Measurements from ENCODE around the gene ARL6IP5. TPM values are rescaled to one million over a fixed set of nuclear protein-coding genes. Genes with fewer than 3 reads are reported as not detected.
A peak's percentile ranks its signal among the peaks of the same experiment; 100 is the strongest.

The ARL6IP5 gene
- polyA plus RNA-seq, 2 donors: 46.9 to 59.0 TPM

DNA sequence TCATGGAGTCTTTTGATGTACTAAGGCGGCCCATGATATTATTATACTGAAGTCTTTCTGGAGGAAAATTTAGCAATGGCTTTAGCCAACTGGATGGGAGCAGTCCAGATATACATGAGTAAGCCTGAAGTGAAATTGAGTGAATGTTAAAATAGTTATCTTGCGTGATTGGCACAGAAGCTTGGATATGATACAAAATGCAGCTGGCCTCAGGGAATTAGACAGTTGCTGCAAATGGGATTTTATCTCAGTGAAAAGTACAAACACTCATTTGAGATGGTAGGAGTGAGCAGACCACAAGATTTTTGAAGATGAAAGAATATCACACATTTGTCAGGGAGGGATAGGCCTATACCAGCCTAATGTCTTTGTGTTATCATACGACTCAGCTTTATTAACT is 28.8 kb downstream of the ARL6IP5 start:
- no peaks in the 10 kb centered on the region for H3K27me3 ChIP-seq (ENCODE audit: control insufficient read depth in 1 of 2, insufficient read depth in 2 of 2, low read length in 2 of 2)
- H3K4me3 ChIP-seq (ENCODE audit: low read depth in 1 of 2, low read length in 2 of 2): no peak overlapping the region
- WGBS, 2 donors: 54 to 65% methylated on average over 3 of the region's 3 CpGs
- no peaks in the 10 kb centered on the region for H3K4me1 ChIP-seq (ENCODE audit: control insufficient read depth in 2 of 2, insufficient read depth in 2 of 2, low read length in 1 of 2)
- H3K27ac ChIP-seq (ENCODE audit: low read depth in 2 of 2, low read length in 1 of 2): no peak overlapping the region
- no peaks in the 10 kb centered on the region for H3K36me3 ChIP-seq (ENCODE audit: control insufficient read depth in 2 of 2, insufficient read depth in 2 of 2, low read length in 1 of 2)
- no peaks in the 10 kb centered on the region for H3K9me3 ChIP-seq (ENCODE audit: control insufficient read depth in 2 of 2, insufficient read depth in 1 of 2, low read depth in 1 of 2, low read length in 1 of 2)

DNA sequence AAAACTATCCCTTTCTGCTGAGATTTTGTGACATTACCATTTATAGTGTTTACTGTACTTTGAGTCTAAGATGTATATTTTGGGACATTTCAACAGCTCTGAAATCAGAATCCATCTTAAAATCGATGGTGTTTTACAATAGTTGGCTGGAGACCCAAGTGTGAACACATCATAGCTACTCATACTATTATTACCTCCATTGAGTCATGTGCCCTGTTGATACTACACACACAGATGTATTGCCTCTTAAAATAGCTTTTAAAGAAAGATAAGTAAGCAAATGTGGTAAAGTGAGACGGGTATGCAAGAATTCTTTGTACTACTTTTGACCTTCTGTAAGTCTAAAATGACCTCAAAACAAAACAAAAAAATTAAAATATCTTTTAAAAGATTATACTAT is 31.0 kb downstream of the ARL6IP5 start:
- 51 to 56% methylated on average over 2 of the region's 2 CpGs for whole genome bisulfite sequencing, 2 donors
- Histone ChIP-seq H3K27me3 (ENCODE audit: control insufficient read depth in 1 of 2, insufficient read depth in 2 of 2, low read length in 2 of 2) (no peaks in the 10 kb centered on the region), H3K4me3 (ENCODE audit: low read depth in 1 of 2, low read length in 2 of 2) (no peak overlapping the region), H3K9me3 (ENCODE audit: control insufficient read depth in 2 of 2, insufficient read depth in 1 of 2, low read depth in 1 of 2, low read length in 1 of 2) (no peaks in the 10 kb centered on the region), H3K27ac (ENCODE audit: low read depth in 2 of 2, low read length in 1 of 2) (no peak overlapping the region), H3K36me3 (ENCODE audit: control insufficient read depth in 2 of 2, insufficient read depth in 2 of 2, low read length in 1 of 2) (no peaks in the 10 kb centered on the region), H3K4me1 (ENCODE audit: control insufficient read depth in 2 of 2, insufficient read depth in 2 of 2, low read length in 1 of 2) (no peaks in the 10 kb centered on the region)

DNA sequence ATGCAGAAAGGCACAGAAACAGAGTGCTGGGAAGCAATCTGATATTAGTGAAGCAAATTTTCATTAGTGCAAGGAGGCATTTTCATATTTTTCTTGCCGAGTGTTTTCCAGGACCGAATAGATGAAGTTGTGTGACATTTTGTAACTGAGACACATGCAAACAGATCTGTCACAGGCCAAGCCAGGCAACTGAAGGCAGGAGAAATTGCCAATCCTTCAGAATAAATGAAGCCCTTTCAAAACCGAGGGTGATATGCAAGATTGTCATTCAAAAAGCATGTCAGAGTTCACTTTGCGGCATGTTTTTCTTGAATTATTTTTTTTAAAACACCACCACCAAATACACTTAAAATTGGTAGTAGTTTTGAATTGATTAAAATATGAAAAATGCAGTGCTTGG is 31.4 kb downstream of the ARL6IP5 start:
- Histone ChIP-seq H3K9me3 (ENCODE audit: control insufficient read depth in 2 of 2, insufficient read depth in 1 of 2, low read depth in 1 of 2, low read length in 1 of 2) (no peaks in the 10 kb centered on the region), H3K27me3 (ENCODE audit: control insufficient read depth in 1 of 2, insufficient read depth in 2 of 2, low read length in 2 of 2) (no peaks in the 10 kb centered on the region), H3K27ac (ENCODE audit: low read depth in 2 of 2, low read length in 1 of 2) (no peak overlapping the region), H3K4me1 (ENCODE audit: control insufficient read depth in 2 of 2, insufficient read depth in 2 of 2, low read length in 1 of 2) (no peaks in the 10 kb centered on the region), H3K36me3 (ENCODE audit: control insufficient read depth in 2 of 2, insufficient read depth in 2 of 2, low read length in 1 of 2) (no peaks in the 10 kb centered on the region), H3K4me3 (ENCODE audit: low read depth in 1 of 2, low read length in 2 of 2) (no peak overlapping the region)
- 69 to 83% methylated on average over 4 of the region's 4 CpGs for WGBS, 2 donors

DNA sequence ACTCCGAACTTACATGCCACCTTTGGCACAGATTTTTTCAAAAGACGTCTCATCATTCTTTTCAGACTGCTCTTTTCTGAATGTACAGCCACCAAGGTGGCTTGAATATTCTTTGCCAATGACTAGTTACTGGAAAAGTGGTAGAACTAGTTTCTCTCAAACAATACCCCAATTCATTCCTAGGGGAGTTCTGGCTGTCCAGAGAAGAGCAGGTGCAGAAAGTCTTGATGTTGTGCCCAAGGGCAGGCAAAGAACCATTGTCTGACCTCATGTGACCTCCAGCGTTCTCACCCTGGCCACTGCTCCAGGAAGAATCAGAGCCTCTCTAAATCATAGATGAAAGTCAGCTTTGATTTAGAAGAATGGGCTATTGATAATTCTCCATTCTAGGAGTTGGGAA is 32.2 kb downstream of the ARL6IP5 start:
- Histone ChIP-seq H3K27ac (ENCODE audit: low read depth in 2 of 2, low read length in 1 of 2) (no peak overlapping the region), H3K4me3 (ENCODE audit: low read depth in 1 of 2, low read length in 2 of 2) (no peak overlapping the region), H3K9me3 (ENCODE audit: control insufficient read depth in 2 of 2, insufficient read depth in 1 of 2, low read depth in 1 of 2, low read length in 1 of 2) (no peaks in the 10 kb centered on the region), H3K36me3 (ENCODE audit: control insufficient read depth in 2 of 2, insufficient read depth in 2 of 2, low read length in 1 of 2) (no peaks in the 10 kb centered on the region), H3K4me1 (ENCODE audit: control insufficient read depth in 2 of 2, insufficient read depth in 2 of 2, low read length in 1 of 2) (no peaks in the 10 kb centered on the region), H3K27me3 (ENCODE audit: control insufficient read depth in 1 of 2, insufficient read depth in 2 of 2, low read length in 2 of 2) (no peaks in the 10 kb centered on the region)
- WGBS, 2 donors: 43 to 52% methylated on average over 3 of the region's 3 CpGs

DNA sequence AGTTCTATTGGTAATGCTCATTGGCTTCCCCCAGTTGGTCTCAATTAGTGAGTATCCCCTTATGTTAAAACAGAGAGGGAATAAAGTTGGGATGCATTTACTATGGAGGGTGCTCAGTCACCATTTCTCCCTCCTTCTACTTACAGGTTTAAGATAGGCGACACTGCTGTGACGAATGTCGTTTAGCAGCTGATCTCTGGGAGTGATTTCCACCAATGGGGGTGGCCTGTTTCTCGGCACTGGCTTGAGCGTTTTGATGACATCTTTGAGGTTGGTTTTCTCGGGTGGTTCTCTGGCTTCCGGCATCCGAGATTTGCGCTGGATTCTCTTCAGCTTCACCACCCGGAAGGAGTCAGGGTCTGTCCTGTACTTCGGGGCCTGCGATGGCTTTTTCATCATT is 33.8 kb downstream of the ARL6IP5 start:
- Histone ChIP-seq H3K4me1 (ENCODE audit: control insufficient read depth in 2 of 2, insufficient read depth in 2 of 2, low read length in 1 of 2) (no peaks in the 10 kb centered on the region), H3K27me3 (ENCODE audit: control insufficient read depth in 1 of 2, insufficient read depth in 2 of 2, low read length in 2 of 2) (no peaks in the 10 kb centered on the region), H3K27ac (ENCODE audit: low read depth in 2 of 2, low read length in 1 of 2) (no peak overlapping the region), H3K36me3 (ENCODE audit: control insufficient read depth in 2 of 2, insufficient read depth in 2 of 2, low read length in 1 of 2) (no peaks in the 10 kb centered on the region), H3K9me3 (ENCODE audit: control insufficient read depth in 2 of 2, insufficient read depth in 1 of 2, low read depth in 1 of 2, low read length in 1 of 2) (no peaks in the 10 kb centered on the region), H3K4me3 (ENCODE audit: low read depth in 1 of 2, low read length in 2 of 2) (no peak overlapping the region)
- 95 to 96% methylated on average over 12 of the region's 12 CpGs for WGBS, 2 donors

DNA sequence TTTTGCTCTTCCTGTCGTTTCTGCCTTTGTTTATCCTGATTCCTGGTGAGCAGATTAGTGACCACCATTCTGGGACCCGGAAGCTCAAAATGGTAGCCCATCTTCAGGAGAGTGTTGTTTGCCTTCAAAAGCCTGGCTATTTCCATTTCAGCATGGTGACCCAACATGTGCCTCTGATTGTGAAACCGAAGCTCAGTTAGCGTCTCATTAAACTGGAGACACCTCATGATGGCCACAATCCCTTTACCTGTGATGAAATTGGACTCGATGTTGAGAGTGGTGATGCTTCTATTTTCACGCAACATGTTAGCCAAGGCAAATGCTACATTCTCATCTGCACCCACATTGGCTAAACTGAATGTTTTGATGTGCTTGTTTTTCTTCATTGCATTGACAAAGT is 34.4 kb downstream of the ARL6IP5 start:
- no peaks in the 10 kb centered on the region for H3K9me3 ChIP-seq (ENCODE audit: control insufficient read depth in 2 of 2, insufficient read depth in 1 of 2, low read depth in 1 of 2, low read length in 1 of 2)
- H3K27ac ChIP-seq (ENCODE audit: low read depth in 2 of 2, low read length in 1 of 2): no peak overlapping the region
- H3K36me3 ChIP-seq (ENCODE audit: control insufficient read depth in 2 of 2, insufficient read depth in 2 of 2, low read length in 1 of 2): no peaks in the 10 kb centered on the region
- H3K4me3 ChIP-seq (ENCODE audit: low read depth in 1 of 2, low read length in 2 of 2): no peak overlapping the region
- H3K27me3 ChIP-seq (ENCODE audit: control insufficient read depth in 1 of 2, insufficient read depth in 2 of 2, low read length in 2 of 2): no peaks in the 10 kb centered on the region
- 93 to 96% methylated on average over 6 of the region's 6 CpGs for WGBS, 2 donors
- no peaks in the 10 kb centered on the region for H3K4me1 ChIP-seq (ENCODE audit: control insufficient read depth in 2 of 2, insufficient read depth in 2 of 2, low read length in 1 of 2)

DNA sequence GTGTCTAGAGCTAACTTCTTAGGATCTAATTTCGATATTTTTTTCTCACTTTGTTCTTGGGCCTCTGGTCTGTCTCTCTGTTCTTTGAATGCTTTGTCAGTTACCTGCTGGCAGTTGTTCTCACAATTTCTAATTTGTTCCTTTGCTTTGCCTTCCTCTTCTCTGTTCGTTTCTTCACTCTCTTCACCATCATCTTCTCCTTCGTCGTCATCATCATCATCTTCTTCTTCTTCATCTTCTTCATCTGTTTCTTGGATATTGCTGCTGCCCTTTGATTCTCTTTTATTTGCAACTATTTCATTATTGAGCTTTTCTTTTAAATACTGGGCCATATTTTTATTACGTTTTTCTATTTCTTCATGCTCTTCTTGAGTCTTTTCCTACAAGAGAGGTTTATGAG is 34.9 kb downstream of the ARL6IP5 start:
- 93 to 94% methylated on average over 5 of the region's 5 CpGs for WGBS, 2 donors
- no peaks in the 10 kb centered on the region for H3K9me3 ChIP-seq (ENCODE audit: control insufficient read depth in 2 of 2, insufficient read depth in 1 of 2, low read depth in 1 of 2, low read length in 1 of 2)
- H3K4me1 ChIP-seq (ENCODE audit: control insufficient read depth in 2 of 2, insufficient read depth in 2 of 2, low read length in 1 of 2): no peaks in the 10 kb centered on the region
- H3K4me3 ChIP-seq (ENCODE audit: low read depth in 1 of 2, low read length in 2 of 2): no peak overlapping the region
- H3K27ac ChIP-seq (ENCODE audit: low read depth in 2 of 2, low read length in 1 of 2): no peak overlapping the region
- no peaks in the 10 kb centered on the region for H3K27me3 ChIP-seq (ENCODE audit: control insufficient read depth in 1 of 2, insufficient read depth in 2 of 2, low read length in 2 of 2)
- no peaks in the 10 kb centered on the region for H3K36me3 ChIP-seq (ENCODE audit: control insufficient read depth in 2 of 2, insufficient read depth in 2 of 2, low read length in 1 of 2)

DNA sequence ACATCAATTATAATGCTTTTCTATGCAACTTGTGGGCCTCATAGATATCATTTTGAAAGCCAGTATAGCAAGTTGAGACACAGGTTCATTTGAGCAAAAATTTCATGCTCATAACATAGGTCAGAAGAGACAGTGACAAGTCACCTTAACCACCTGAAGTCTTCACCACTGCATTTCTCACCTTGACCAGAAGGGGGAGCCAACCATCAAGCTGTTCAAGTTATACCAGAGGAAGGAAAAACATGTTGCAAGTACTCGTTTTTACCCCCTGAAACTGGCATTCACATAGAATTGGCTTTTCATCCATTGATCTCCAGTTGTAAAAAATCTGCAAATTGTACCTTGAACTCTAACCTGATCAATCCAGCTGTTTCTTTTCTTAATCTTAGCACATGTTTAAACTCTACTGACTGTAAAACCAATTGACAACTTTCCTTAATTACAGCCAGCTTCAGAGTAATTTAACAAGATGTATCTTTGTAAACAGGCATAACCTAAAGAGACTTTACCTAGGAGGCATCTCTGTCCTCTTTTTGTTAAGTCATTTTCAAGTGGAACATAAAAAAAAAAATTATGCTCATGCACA is 36.2 kb downstream of the ARL6IP5 start:
- Histone ChIP-seq H3K27me3 (ENCODE audit: control insufficient read depth in 1 of 2, insufficient read depth in 2 of 2, low read length in 2 of 2) (no peaks in the 10 kb centered on the region), H3K27ac (ENCODE audit: low read depth in 2 of 2, low read length in 1 of 2) (no peak overlapping the region), H3K36me3 (ENCODE audit: control insufficient read depth in 2 of 2, insufficient read depth in 2 of 2, low read length in 1 of 2) (no peaks in the 10 kb centered on the region), H3K9me3 (ENCODE audit: control insufficient read depth in 2 of 2, insufficient read depth in 1 of 2, low read depth in 1 of 2, low read length in 1 of 2) (no peaks in the 10 kb centered on the region), H3K4me1 (ENCODE audit: control insufficient read depth in 2 of 2, insufficient read depth in 2 of 2, low read length in 1 of 2) (no peaks in the 10 kb centered on the region), H3K4me3 (ENCODE audit: low read depth in 1 of 2, low read length in 2 of 2) (no peak overlapping the region)
- WGBS, 2 donors: 0% methylated on average over 1 of the region's 1 CpG

DNA sequence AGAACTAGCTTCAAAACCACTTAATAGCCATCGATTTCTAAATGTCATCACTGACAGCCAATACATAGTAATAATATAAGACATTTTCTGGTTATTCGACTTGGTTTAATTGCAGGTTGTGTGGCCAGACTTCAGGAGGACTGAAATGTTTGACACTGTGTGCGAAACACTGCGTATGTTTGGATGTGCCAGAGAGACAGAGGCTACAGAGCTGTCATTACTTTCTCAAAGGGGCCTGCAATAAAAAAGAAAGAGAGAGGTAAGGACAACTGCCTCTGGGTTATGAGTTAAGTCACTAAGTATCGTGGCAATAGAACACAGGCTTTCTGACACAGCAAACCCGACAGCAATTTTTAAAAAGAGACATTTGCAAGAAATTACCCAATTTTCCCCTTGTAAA is 36.8 kb downstream of the ARL6IP5 start:
- H3K36me3 ChIP-seq (ENCODE audit: control insufficient read depth in 2 of 2, insufficient read depth in 2 of 2, low read length in 1 of 2): no peaks in the 10 kb centered on the region

DNA sequence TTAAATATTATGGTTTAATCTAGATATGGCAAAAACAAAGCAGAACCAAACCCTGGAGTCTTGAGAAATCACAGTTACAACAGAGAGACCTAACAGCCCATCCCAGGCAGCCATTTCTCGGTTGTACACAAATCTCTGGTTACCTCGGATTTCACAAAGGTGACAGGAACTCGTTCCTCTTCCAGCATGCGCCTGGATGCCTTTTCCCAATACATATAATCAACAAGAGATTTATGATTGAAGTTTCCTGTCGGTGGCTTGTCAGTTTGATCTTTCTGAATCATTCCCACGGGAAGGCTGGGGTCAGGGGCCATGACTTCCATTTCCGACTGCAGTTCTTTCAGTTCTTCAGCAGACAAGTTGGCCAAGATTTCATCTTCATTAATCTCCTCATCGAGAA is 37.2 kb downstream of the ARL6IP5 start:
- Histone ChIP-seq H3K4me1 (ENCODE audit: control insufficient read depth in 2 of 2, insufficient read depth in 2 of 2, low read length in 1 of 2) (no peaks in the 10 kb centered on the region), H3K27me3 (ENCODE audit: control insufficient read depth in 1 of 2, insufficient read depth in 2 of 2, low read length in 2 of 2) (no peaks in the 10 kb centered on the region), H3K27ac (ENCODE audit: low read depth in 2 of 2, low read length in 1 of 2) (peak overlapping the region; percentile 10 to 14), H3K4me3 (ENCODE audit: low read depth in 1 of 2, low read length in 2 of 2) (no peak overlapping the region), H3K36me3 (ENCODE audit: control insufficient read depth in 2 of 2, insufficient read depth in 2 of 2, low read length in 1 of 2) (no peaks in the 10 kb centered on the region), H3K9me3 (ENCODE audit: control insufficient read depth in 2 of 2, insufficient read depth in 1 of 2, low read depth in 1 of 2, low read length in 1 of 2) (no peaks in the 10 kb centered on the region)
- 52 to 58% methylated on average over 8 of the region's 8 CpGs for WGBS, 2 donors

More for the DNA sequence above, 36.8 kb downstream of the ARL6IP5 start:
- 79% methylated on average over 6 of the region's 6 CpGs for WGBS, 2 donors
- Histone ChIP-seq H3K27me3 (ENCODE audit: control insufficient read depth in 1 of 2, insufficient read depth in 2 of 2, low read length in 2 of 2) (no peaks in the 10 kb centered on the region), H3K4me3 (ENCODE audit: low read depth in 1 of 2, low read length in 2 of 2) (no peak overlapping the region), H3K27ac (ENCODE audit: low read depth in 2 of 2, low read length in 1 of 2) (peak overlapping the region in 1 of 2 donors; percentile 14), H3K9me3 (ENCODE audit: control insufficient read depth in 2 of 2, insufficient read depth in 1 of 2, low read depth in 1 of 2, low read length in 1 of 2) (no peaks in the 10 kb centered on the region), H3K4me1 (ENCODE audit: control insufficient read depth in 2 of 2, insufficient read depth in 2 of 2, low read length in 1 of 2) (no peaks in the 10 kb centered on the region)
